Testis (tissue), 2 donors: ENCODE measurements around the gene ABHD11.

Source experiments
- CTCF ChIP-seq, 3 experiments: fragments of 450-650 bp in 2 of 3; fragments of 200-600 bp in 1 of 3; sonication (generic) in 1 of 3; IDR thresholded peaks; one replicate each; pipeline ENCODE4 v1.5.1; 2016 to 2019; ENCODE audit warnings: antibody characterized with exemption in 3 of 3, mild to moderate bottlenecking in 2 of 3, moderate library complexity in 1 of 3
- POLR2A ChIP-seq: fragments of 450-650 bp; IDR thresholded peaks from one replicate; pipeline ENCODE4 v1.6.1; 2017; ENCODE audit warnings: antibody characterized with exemption, mild to moderate bottlenecking, moderate library complexity

GRCh38 chr7:73770860-73771670 is 32.5 kb upstream of the ABHD11 start:
- TF ChIP-seq CTCF (IDR thresholded peaks at IDR 0.05), result no peak
- no peak for TF ChIP-seq POLR2A
